SK-N-SH (cell line): ENCODE measurements around the gene ZBED5. TPM values are rescaled to one million over a fixed set of nuclear protein-coding genes. Genes with fewer than 3 reads are reported as not detected.

Source experiments
- polyA plus RNA-seq, 3 experiments: library from polyadenylated mRNA; depleted of rRNA; stranded (reverse); fragments of >200 nt; gene quantifications; 2 replicates each; pipeline ENCODE4 v1.2.3, GENCODE V29; 2012

The ZBED5 gene
- polyA plus RNA-seq, 1 of the 3 experiments (the other 2 are of a cell fraction), result 23.5 TPM

Other genes starting within 250 kb of the ZBED5 start
- 0.05 and 0.10 TPM in 2 replicates for gene IRAG1, start 164.3 kb downstream of the ZBED5 start, polyA plus RNA-seq (2012; rRNA removed)
- 10.1 and 13.0 TPM in 2 replicates for gene CTR9, start 106.8 kb downstream of the ZBED5 start, polyA plus RNA-seq (2012; rRNA removed)
- 298 and 394 TPM in 2 replicates for gene EIF4G2, start 49.1 kb downstream of the ZBED5 start, polyA plus RNA-seq (2012; rRNA removed)